Amygdala (tissue), 56 donors: ENCODE measurements around the gene PAFAH2.
"Not testable (repeated sequence)": the region's sequence is repeated elsewhere in the genome, so short reads cannot be mapped to it uniquely, and the experiment has no call there.

Experiments used
- DNase-seq, 56 donors: peaks; one replicate each; lab custom pipeline; 2025; lab: John Stamatoyannopoulos, UW

Gene PAFAH2

DNA sequence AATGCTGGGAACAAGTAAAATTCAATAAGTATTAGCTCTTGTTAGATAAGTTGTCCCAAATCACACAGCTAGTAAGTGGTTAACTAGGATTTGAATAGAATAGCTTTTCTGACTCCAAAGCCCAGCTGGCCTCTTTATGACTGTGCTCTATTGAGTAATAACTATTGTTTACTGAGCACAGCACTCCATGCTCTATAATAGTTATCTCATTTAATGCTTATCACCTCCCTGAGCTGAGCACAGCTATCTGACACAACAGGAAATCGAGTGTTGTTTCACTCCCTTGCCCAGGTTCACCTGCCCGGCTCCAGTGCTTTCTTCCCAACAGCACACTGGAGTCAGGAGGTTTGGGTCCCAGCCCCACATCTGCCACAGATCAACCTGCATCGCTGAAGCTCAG, 52.9 kb downstream of the PAFAH2 start:
- no peak for DNase-seq

DNA sequence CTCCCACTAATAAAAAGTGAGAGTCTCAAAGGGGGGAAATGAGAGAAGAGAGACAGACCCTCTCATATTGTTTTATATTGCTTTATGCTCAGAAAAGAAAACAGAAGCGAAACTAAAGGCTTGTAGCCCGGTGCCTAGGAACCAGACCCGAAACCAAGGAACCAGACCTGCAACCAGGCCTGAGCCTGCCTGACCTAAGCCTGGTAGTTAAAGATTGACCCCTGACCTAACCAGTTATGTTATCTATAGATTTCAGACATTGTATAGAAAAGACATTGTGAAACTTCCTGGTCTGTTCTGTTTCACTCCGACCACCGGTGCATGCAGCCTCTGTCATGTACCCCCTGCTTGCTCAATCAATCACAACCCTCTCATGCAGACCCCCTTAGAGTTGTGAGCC, 54.4 kb downstream of the PAFAH2 start:
- not testable (repeated sequence) for DNase-seq

DNA sequence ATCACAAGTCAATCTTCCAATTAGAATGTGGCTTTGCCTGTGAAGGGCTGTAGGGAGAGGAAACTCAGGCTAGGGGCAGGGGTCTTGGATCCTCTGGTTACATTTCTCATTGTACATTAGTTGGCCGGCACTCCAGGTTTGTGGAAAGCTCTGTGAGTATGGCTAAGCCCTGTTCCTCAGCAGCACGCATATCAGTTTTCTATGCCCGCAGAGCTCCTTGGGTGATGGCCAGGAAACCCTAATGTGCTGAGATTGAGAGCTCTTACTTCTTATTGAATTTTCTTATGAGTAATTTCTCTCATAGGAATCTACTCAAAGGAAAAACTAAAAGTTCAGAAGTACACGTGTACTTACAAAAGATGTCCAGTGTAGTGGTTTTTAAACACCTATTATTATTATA, 60.9 kb downstream of the PAFAH2 start:
- DNase-seq: no peak

DNA sequence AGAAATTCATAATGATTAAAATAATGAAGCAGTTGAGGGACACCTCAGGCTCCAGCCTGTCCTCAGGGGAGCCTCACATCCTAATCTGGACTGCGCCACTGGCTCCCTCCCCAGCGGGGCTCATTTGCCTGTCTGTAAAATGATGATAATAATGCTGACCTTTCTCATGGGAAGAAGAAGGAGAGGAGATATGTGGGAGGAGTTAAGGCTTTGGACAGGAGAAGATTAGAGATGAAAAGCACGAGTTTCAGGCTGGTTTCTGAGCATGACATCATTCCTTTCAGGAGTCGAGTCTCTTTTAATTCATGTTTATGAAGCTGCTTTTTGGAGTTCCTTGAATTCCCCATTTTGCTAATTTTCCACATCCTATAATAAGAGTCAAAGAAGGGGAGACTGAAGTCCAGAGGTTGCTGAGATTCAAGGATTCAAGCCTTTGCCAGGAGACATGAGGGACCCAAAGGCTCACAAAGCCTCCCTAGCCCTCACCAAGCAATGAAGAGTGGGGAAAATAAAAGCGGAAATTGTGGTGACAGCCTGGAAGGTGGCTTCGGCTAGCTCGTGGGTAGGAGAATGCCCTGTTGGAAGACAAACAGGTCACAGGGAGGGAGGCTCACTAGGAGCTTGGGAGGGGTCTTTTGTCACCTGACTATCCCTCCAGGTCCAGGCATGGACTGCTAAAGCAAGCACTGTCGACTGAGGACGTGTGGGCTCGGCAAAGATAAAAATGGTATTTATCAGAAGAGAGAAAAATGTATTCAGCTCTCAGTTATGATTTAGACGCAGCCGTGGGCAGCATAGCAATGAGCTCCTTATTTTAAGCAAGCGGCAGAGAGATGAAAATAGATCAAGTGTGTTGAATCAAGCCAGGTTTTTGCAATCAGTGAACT, 64.1 kb downstream of the PAFAH2 start:
- peak in 14 of 56 donors; percentile 7 to 62 (median 27) for DNase-seq

DNA sequence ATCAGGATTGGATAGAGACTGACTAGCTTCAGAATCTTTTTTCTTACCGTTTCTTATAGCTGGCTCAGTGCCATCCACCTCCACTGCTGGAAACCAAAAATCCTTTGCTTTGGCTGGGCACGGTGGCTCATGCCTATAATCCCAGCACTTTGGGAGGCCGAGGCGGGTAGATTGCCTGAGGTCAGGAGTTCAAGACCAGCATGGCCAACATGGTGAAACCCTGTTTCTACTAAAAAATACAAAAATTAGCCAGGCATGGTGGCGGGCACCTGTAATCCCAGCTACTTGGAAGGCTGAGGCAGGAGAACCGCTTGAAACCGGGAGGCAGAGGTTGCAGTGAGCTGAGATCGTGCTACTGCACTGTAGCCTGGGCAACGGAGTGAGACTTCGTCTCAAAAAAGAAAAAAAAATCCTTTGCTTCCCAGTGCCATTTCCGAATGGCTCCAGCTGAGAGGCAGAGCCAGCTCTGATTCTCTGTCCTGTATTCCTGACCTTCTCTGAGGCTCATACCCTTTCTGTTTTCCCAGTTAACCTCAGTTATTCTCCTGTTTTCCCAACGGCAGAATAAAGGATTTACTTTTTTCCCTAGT, 65.0 kb downstream of the PAFAH2 start:
- DNase-seq: not testable (repeated sequence)

DNA sequence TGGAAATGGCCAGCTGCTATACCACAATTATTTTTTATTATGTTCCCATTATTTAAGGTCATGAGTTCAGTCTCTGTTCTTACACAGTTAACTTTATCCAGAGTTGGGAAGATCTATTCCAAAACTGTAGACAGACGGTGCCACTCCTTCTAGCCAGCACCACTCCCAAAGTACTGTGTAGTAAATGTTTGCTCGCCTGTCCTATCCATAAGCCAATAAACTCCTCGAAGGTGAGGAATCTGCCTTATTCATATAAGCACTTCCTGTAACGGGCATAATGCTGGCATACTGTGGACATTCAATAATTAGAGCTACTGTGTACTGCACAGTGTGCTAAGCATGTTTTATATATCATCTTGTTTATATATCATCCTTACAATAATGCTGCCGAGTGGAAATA, 65.5 kb downstream of the PAFAH2 start:
- DNase-seq: no peak

DNA sequence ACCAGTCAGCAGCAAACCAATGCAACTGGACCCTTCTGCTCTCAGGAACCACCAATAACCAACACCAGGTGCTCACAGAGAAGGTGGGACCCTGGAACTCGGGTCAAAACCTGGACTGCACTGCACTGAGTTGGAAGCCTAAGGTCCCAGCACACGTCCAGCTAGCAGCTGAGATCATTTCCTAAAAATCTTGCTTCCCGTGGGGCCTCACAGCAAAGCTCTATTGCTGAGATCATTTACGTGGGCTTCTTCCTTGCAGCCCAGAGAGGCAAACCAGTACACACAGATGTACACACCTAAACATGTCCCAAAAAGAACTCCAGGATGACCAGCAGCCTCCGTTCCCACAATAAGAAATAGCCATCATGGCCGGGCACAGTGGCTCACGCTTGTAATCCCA, 68.8 kb downstream of the PAFAH2 start:
- DNase-seq: no peak

DNA sequence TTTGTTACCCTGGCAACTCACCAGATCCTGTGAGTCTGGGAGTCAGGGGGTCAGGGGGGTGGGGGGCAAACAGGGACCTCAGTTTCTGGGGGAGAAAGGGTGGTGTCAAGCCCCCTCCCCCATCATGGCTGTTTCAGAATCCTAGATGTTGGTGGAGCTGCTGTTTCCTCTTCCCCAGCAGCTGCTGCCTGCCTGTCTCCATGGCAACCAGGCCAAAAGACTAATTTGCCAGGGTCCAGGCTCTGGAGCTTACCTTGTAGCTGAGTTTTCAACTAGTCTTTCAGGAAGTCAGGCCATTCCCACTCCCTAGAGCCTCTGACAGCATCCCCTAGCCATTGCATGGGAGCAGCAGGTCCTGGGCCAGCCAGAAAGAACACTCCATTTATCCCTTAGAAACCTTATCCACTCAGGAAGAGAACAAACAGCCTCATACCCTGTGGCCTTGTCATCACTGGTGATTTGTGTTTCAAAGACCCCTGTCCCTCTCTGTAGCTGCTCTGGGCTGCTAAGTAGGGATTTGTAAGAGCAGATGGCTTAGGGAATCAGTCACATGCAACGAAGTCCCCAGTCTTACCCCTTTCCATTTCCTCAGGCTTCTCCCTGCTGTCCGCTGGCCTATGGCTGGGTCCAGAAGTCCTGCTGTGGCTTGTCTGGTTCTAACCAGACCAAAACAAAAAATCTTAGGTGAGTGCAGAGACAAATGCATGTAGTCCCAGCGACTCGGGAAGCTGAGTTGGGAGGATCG, 70.2 kb downstream of the PAFAH2 start:
- DNase-seq: peak in 17 of 56 donors; percentile 18 to 54 (median 46)

DNA sequence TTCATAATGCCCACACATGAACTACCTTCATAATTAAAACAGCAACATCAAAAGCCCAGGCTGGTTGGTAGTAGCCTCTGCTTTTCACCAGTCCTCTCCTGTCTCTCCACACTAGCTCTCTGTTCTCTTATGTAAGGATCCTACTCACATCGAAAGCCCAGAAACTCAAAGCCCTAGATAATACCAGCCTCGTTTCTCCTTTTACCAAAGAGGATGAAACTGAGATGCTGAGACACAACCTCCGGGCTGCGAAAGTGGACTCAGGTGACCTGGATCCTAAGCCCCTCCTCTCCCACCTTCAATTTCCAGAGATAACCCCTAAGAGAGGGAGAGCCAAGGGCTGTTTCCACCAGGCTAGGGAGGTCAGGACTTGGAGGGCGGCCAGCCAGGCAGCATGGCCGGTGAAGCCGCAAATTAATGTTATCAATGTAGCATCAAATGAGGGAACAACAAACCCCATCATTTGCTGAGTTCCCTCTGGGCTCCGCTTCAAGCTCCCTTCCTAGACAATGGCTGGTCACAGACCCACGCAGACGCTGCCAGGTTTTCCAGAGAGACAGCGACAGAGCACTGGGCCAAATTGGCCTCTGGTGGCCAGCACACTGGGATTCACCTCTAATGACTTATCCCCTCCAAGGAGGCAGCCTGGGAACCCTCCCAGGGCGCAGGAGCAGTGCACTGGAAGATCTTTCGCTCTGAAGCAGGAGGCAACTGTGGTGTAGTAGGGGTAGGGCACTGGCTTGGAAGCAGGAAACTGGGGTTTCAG, 70.9 kb downstream of the PAFAH2 start:
- DNase-seq: peak in 37 of 56 donors; percentile 14 to 73 (median 51)

DNA sequence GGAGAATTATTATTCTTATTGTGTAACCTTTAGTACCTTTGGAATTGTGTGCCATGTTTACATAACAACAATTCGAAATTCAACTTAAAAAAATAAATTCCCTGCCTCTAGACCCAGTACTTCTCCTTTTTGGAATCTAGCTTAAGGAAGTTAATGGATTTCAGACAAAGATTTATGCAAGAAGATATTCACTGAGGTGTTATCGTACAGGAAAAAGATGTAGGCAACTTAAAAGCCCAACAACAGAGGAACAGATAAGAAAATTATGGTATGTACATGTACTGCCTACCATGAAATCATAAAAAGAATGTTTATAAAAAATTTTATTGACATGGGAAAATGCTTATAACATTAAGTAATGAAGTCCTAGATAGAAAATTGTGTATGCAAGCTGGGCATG, 73.4 kb downstream of the PAFAH2 start:
- DNase-seq: no peak

DNA sequence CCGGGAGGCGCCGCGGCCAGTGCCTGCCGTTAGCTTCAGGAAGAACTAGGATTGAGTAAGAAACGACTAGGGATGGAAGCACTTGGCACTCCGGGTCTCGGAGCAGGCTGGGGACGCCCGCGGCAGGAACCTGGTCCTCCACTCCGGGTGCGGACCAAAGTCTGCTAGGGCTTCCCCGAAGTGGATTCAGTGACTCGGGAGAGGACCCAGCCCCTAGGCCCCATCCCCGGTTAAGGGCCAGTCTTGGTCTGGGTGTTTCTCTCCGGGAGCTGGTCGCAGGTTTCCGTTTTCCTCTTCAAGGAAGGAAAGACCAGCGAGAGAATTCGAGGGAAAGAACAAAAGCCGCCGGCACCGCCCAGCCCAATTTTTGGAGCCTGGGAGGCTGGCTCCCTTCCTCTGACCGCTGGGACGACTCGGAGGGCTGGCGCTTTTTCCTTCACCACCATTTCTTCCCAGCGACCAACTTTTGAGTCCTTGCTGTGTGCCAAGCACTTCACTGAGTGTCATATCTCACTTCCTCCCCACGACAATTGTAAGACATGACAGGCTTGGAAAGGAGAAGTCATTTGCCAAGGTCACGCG, 74.8 kb downstream of the PAFAH2 start:
- DNase-seq: peak in 16 of 56 donors; percentile 29 to 78 (median 60)

DNA sequence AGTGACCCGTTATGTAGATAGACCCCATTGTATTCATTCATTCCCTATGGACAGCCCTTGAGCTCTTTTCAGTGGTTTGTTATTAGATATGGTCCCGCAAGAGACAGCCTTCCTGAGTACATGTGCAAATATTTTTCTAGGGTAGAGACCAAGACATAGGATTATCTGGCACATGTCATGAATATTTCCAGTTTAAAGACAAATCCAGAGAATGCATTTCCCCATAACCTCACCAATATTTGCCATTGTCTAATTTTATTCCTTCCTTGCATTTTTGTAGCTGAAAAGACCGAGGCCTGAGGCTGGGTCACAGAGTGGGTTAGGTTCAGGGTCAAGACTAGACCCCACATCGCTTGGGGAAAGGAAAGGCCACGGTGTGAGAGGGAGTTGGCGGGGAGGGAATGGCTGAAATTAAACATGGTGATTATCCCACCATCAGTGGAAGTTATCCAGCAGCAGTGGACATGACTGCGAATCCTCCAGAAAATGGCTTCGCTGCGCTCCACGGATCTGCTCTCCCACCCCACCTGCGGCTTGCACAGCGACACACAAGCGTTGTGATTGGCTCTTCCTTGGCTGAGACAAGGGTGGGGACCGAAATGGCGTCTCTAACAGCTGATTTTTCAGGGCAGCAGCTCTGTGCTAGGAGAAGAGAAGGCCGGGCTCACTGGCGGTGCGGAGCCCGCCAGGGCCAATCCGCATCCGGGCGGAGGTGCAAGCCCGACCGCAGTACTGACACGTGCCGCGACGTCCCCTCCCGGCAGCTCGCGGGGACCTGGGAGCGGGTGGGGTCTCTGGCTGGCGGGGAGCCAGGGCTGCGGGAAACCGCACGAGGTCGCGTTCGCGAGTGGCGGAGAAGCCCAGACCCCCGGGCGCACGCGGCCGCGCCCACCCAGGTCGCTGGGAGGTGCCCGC, 75.5 kb downstream of the PAFAH2 start:
- DNase-seq: peak in 47 of 56 donors; percentile 16 to 79 (median 57)

DNA sequence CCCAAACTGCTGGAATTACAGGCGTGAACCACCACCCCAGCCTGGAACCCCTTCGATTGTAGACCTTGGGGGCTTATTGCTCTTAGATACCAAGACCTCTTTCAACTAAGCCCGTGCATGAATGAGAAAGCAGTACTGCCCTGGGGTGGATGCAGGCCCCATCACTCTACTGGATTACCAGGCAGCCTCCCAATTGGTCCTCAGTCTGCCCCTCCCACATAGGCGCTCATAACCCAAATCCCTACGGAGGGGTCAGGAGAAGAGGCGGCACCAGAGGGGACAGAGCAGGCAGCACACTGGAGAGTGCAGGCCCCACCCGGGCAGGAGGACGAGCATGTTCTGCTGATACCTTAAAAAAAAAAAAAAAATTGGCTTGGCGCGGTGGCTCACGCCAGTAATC, 79.2 kb downstream of the PAFAH2 start:
- DNase-seq: no peak

DNA sequence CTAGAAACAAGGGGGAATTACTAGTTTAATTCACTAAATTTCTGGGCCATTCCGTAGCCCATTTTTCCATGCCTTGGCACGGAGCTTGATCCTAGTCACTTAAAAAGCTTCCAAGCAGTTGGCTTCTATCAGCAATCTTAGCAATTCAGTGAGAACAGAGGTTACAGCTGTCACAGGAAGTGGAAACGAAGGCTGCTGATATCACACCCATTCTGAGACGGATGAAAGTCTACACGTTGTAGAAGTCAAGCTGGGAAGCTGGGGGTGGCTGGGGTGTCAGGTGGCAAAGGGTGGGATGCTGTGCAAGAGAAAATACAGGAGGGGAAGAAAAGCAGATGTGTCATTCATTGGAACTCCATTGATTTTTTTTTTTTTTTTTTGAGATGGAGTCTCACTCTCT, 79.9 kb downstream of the PAFAH2 start:
- DNase-seq: no peak

DNA sequence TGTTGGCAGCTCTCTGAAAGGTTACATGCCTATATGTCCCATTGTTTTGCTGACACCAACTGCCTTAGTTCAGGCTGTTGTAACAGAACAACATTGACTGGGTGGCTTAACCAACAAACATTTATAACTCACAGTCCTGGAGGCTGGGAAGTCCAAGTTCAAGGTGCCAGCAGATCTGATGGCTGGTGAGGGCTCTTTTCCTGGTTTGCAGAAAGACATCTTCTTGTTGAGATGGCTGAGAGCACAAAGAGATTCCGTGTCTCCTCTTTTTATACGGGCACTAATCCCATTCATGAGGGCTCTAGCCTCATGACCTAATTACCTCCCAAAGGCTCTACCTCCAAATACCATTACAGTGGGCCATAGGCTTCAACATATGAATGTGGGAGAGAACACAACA, 81.4 kb downstream of the PAFAH2 start:
- DNase-seq: no peak

DNA sequence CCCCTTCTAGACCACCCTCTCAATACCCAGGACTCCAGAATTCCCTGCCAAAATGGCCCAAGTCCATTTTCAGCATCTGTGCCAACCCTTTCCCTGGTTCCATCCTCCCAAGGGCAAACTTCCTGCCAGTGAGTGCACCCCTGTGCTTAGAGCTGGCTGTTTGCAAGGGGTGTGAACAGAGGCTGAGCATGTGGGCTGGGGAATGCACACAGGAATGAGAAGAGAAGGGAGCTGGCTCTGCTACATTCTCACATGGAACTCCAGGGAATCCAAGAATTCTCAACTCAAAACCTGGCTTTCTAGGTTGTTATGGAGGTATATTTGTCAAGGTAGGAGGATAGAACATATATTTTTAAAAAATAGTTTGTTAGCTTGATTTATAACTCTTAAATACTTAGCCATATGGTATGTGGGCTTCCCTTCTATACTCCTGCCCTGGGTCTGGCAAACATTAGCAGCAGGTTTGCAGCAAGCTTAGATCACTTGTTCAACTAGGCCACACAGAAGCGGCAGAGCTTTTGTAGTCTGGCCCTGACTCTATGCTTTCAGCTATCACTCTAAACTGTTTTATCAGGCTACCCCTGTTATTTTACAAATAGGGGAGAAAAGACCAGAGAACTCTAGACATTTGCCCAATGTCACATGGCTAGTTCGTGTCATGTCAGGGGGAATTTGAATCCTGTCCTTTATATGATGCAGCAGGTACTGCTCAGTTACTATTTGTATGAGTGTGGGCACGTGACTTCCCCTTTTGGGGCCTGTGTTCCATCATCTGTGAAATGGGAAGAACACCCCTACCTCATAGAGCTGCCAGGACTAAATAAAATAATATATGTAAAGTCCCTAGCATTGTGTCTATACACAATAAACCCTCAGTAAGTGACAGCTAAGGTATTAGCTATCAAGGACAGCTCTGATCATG, 83.5 kb downstream of the PAFAH2 start:
- DNase-seq: no peak

DNA sequence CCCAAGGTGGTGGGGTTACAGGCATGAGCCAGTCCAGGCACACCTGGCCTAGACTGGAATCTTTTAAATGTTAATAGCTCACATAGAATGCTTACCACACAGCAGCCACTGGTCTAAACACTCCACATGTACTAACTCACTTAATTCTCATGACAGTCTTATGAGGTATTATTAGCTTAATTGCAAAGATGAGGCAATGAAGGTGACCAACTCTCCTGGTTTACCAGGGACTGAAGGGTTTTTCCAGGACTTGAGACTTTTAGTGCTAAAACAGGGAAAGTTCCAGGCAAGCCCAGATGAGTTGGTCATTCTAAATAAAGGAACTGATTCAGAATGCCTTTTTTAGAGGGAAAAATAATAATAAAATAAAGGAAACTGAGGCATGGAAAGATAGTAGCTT, 84.7 kb downstream of the PAFAH2 start:
- DNase-seq: no peak
